Cardiac muscle cell (in vitro differentiated cells and primary cell): ENCODE data around the gene PHLPP1. TPM values are rescaled to one million over a fixed set of nuclear protein-coding genes. Genes with fewer than 3 reads are reported as not detected.
A peak's percentile ranks its signal among the peaks of the same experiment; 100 is the strongest.

Source experiments
- DNase-seq, 2 donors: peaks; one replicate each; pipeline versions ENCODE4 v3.0.0 to v3.0.0-alpha.2; 2010 to 2017; ENCODE audit warnings: low read depth in 1 of 2, low spot score in 1 of 2
- H3K27ac ChIP-seq: fragments of 200-600 bp; sonication (generic); 2 replicates; pipeline ENCODE4 v1.5.1; 2016
- H3K27me3 ChIP-seq: fragments of 200-600 bp; sonication (generic); 2 replicates; pipeline ENCODE4 v1.6.0; 2016; ENCODE audit warnings: control low read depth
- H3K36me3 ChIP-seq: fragments of 200-600 bp; sonication (generic); 2 replicates; pipeline ENCODE4 v1.5.1; 2016; ENCODE audit warnings: control low read depth
- H3K4me1 ChIP-seq: fragments of 200-600 bp; sonication (generic); 2 replicates; pipeline ENCODE4 v1.8.1; 2017; ENCODE audit warnings: low read depth, mild to moderate bottlenecking, mixed run types
- H3K4me3 ChIP-seq: fragments of 200-600 bp; sonication (generic); 2 replicates; pipeline ENCODE4 v1.5.1; 2016; ENCODE audit warnings: mild to moderate bottlenecking
- H3K9me3 ChIP-seq: fragments of 200-600 bp; sonication (generic); 2 replicates; pipeline ENCODE4 v1.5.1; 2017; ENCODE audit warnings: low read depth, mild to moderate bottlenecking, control low read depth
- polyA plus RNA-seq: library from polyadenylated mRNA; unstranded; fragments of >200 nt; fragmentation: Nextera tagmentation; extraction: Ambion mirVana; gene quantifications from 2 replicates; pipeline ENCODE4 v1.2.1, GENCODE V29; 2016
- total RNA-seq: library from RNA; depleted of rRNA; stranded (reverse); fragments of >200 nt; gene quantifications from 2 replicates; pipeline ENCODE4 v1.2.3, GENCODE V29; 2016
- TF ChIP-seq, protein P1 (sequence below): IDR thresholded peaks from 2 replicates; pipeline ENCODE4 v1.5.1; 2012; ENCODE audit warnings: low read depth, mild to moderate bottlenecking, low read length

PHLPP1 gene
- total and polyA plus RNA-seq, 2 experiments from 2014 or later: 6.3 to 25.8 TPM

DNA sequence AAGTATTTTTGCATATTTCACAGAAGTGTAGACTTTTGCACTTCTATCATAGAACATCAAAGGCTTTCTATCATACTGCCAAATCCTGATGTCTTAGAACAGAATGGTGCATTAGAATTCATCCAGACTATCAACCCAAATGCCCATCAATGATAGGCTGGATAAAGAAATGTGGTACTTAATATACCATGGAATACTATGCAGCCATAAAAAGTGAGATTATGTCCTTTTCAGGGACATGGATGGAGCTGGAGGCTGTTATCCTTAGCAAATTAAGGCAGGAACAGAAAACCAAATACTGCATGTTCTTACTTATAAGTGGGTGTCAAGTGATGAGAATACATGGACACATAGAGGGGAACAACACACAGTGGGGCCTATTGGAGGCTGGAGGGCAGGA is 150.2 kb downstream of the PHLPP1 start:
- Histone ChIP-seq H3K27ac (no peak overlapping the region), H3K27me3 (no peaks in the 10 kb centered on the region), H3K4me1 (peaks cover 5% of the 10 kb centered on the region), H3K9me3 (no peaks in the 10 kb centered on the region), H3K36me3 (no peaks in the 10 kb centered on the region), H3K4me3 (no peak overlapping the region)
- no peak for DNase-seq
- TF ChIP-seq, protein P1, sequence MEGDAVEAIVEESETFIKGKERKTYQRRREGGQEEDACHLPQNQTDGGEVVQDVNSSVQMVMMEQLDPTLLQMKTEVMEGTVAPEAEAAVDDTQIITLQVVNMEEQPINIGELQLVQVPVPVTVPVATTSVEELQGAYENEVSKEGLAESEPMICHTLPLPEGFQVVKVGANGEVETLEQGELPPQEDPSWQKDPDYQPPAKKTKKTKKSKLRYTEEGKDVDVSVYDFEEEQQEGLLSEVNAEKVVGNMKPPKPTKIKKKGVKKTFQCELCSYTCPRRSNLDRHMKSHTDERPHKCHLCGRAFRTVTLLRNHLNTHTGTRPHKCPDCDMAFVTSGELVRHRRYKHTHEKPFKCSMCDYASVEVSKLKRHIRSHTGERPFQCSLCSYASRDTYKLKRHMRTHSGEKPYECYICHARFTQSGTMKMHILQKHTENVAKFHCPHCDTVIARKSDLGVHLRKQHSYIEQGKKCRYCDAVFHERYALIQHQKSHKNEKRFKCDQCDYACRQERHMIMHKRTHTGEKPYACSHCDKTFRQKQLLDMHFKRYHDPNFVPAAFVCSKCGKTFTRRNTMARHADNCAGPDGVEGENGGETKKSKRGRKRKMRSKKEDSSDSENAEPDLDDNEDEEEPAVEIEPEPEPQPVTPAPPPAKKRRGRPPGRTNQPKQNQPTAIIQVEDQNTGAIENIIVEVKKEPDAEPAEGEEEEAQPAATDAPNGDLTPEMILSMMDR: no peak

DNA sequence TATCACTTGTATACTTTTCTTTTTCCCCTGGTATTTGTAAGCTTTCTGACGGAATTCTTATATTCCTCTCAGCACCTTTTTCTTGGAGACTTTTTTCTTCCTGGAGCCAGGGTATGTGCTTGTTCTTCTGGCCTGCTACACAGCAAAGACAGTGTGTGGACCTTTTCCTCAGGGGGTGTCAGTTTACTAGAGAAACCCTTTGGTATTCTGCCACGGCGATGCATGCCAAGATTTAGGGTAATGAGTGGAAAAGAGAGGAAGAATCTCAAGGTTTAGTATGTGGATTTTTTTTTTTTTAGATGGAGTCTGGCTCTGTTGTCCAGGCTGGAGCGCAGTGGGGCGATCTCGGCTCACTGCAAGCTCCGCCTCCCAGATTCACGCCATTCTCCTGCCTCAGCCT is 152.2 kb downstream of the PHLPP1 start:
- TF ChIP-seq, protein P1: no peak
- DNase-seq: peak in 1 of 2 donors; percentile 15
- Histone ChIP-seq H3K9me3 (no peaks in the 10 kb centered on the region), H3K4me3 (no peak overlapping the region), H3K36me3 (no peaks in the 10 kb centered on the region), H3K4me1 (peaks cover 4% of the 10 kb centered on the region), H3K27ac (no peak overlapping the region), H3K27me3 (no peaks in the 10 kb centered on the region)

DNA sequence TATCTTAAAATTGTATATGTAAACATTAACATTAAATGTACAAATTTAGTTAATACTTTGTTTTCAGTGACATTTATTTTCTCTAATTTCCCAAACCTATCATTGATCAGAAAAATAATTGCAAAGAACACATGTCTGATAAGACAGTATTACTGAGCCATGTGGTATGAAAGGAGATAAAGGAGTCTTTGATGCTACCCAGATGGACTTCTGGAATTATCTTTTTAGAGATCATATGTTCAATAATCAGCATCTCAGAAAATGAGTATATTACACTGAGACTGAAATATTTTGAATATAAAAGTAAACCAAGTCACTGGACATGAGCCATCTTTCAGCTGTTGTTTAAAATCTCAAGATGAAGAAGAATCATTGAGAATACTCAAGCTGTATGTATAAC is 153.3 kb downstream of the PHLPP1 start:
- H3K9me3 ChIP-seq: no peaks in the 10 kb centered on the region
- no peak overlapping the region for H3K4me3 ChIP-seq
- peaks cover 4% of the 10 kb centered on the region for H3K4me1 ChIP-seq
- H3K36me3 ChIP-seq: no peaks in the 10 kb centered on the region
- TF ChIP-seq, protein P1: no peak
- peak overlapping the region; percentile 40 for H3K27ac ChIP-seq
- no peak for DNase-seq
- H3K27me3 ChIP-seq: no peaks in the 10 kb centered on the region

DNA sequence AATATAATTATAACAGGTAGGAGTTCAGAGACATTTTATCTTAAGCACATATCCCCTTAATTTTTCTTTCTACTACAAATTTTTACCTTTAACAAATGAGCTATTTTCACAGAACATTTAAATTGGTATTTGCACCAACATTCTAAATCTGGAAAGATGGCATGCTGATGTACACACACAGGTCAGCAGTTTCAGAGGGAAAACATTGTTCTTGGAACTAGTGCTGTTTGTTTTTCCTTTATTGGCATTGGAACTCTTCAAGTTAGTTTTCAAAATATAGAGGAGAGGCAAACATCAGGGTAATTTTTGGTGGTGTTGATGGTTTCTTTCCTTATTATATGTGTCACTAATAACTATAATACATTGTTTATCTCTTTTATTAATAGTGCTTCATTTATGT is 155.3 kb downstream of the PHLPP1 start:
- Histone ChIP-seq H3K36me3 (no peaks in the 10 kb centered on the region), H3K4me1 (peaks cover 9% of the 10 kb centered on the region), H3K27ac (no peak overlapping the region), H3K9me3 (no peaks in the 10 kb centered on the region), H3K4me3 (no peak overlapping the region), H3K27me3 (no peaks in the 10 kb centered on the region)
- DNase-seq: no peak
- TF ChIP-seq, protein P1: no peak

DNA sequence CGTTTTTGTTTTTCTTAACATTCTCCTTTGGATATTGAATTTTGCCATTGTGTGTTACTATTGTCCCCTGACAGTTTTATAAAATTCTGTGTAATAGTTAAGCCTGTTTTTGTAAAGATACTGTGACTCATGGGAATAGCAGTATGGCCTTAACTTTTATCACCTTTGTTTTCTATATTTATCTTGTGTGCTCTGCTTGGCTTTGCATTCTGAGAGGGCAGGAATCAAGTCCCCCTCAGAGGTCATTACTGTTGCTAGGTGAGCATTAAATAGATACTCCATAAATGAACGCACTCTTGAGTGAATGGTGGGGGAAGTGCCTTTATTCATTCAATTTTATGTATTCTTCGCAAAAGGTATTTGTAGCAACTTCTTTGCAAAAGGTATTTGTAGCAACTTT is 160.0 kb downstream of the PHLPP1 start:
- TF ChIP-seq, protein P1: no peak
- peak overlapping the region; percentile 78 for H3K27ac ChIP-seq
- H3K4me1 ChIP-seq: peaks cover 39% of the 10 kb centered on the region
- no peaks in the 10 kb centered on the region for H3K9me3 ChIP-seq
- H3K27me3 ChIP-seq: no peaks in the 10 kb centered on the region
- DNase-seq: no peak
- H3K4me3 ChIP-seq: no peak overlapping the region
- H3K36me3 ChIP-seq: no peaks in the 10 kb centered on the region

DNA sequence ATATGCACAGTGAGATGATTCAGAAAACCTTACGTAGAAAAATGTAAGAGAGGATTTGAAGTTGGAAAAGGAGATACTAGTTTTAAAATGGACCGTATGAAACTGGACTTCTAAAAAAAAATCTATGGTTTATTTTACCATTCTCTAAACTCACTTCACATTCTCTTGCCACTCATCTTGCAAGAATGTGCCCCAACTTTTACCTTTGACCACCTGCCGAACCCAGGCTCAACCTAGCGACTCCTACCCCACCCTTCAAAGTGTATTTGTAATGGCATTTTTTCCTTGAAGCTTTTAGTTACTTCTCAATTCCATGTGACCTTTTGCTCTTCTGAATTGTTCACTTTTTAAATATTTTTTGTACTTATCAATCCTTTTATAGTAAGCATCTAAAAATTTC is 160.8 kb downstream of the PHLPP1 start:
- Histone ChIP-seq H3K4me1 (peaks cover 39% of the 10 kb centered on the region), H3K27ac (no peak overlapping the region), H3K36me3 (no peaks in the 10 kb centered on the region), H3K9me3 (no peaks in the 10 kb centered on the region), H3K27me3 (no peaks in the 10 kb centered on the region), H3K4me3 (no peak overlapping the region)
- TF ChIP-seq, protein P1: no peak
- no peak for DNase-seq
